IMR-90 (cell line): ENCODE measurements around the gene TGFB2. TPM values are rescaled to one million over a fixed set of nuclear protein-coding genes. Genes with fewer than 3 reads are reported as not detected.

ENCODE experiments used
- ATAC-seq: fragments of 200-7000 bp; cut with Tn5 transposase; 2 replicates; pipeline ENCODE4 v1.9.1; 2020; ENCODE audit warnings: low read depth, mild to moderate bottlenecking, moderate library complexity
- BruUV-seq: library from RNA; stranded (reverse); fragments of 400-500 nt; replicated peaks from 2 replicates; lab custom pipeline; 2021; lab: Mats Ljungman, UMichigan
- CTCF ChIA-PET: fragments of 300-600 bp; formaldehyde crosslinking; extraction: SDS; loops from one replicate; lab custom pipeline; 2021; ENCODE audit warnings: antibody characterized with exemption; lab: Yijun Ruan, JAX
- POLR2A ChIA-PET: fragments of 300-600 bp; sonication (Branson Sonifier 250); formaldehyde crosslinking; loops from one replicate; lab custom pipeline; 2022; ENCODE audit warnings: antibody characterized with exemption; ENCODE audit not compliant: unreplicated experiment; lab: Charles Lee
- DNase-seq: peaks from one replicate; pipeline ENCODE4 v3.0.0; 2013
- H2AFZ ChIP-seq: replicated peaks from 2 replicates; pipeline ENCODE3; 2013; ENCODE audit warnings: low read length, mild to moderate bottlenecking; ENCODE audit not compliant: poor library complexity
- H2AK5ac ChIP-seq: 2 replicates; pipeline ENCODE4 v1.6.1; 2013; ENCODE audit warnings: low read depth, low read length, inconsistent platforms
- H2AK9ac ChIP-seq: replicated peaks from 2 replicates; pipeline ENCODE3; 2013; ENCODE audit warnings: mild to moderate bottlenecking, low read depth, low read length, moderate library complexity; ENCODE audit not compliant: poor library complexity
- H2BK120ac ChIP-seq: 2 replicates; pipeline ENCODE4 v1.6.1; 2013; ENCODE audit warnings: low read depth, low read length, inconsistent platforms
- H2BK15ac ChIP-seq: 3 replicates; pipeline ENCODE4 v1.6.1; 2013; ENCODE audit warnings: low read depth, low read length, inconsistent platforms
- H2BK20ac ChIP-seq: 2 replicates; pipeline ENCODE4 v1.6.1; 2013; ENCODE audit warnings: low read depth, mild to moderate bottlenecking, inconsistent platforms, low read length, moderate library complexity
- H2BK5ac ChIP-seq: 2 replicates; pipeline ENCODE4 v1.6.1; 2013; ENCODE audit warnings: mild to moderate bottlenecking, low read depth, low read length, inconsistent platforms; ENCODE audit not compliant: poor library complexity, severe bottlenecking
- H3K14ac ChIP-seq: replicated peaks from 2 replicates; pipeline ENCODE4 v1.6.1; 2013; ENCODE audit warnings: low read depth, low read length, inconsistent platforms
- H3K18ac ChIP-seq: 2 replicates; pipeline ENCODE4 v1.6.1; 2013; ENCODE audit warnings: low read depth, low read length, control low read depth
- H3K23ac ChIP-seq: 2 replicates; pipeline ENCODE4 v1.6.1; 2013; ENCODE audit warnings: low read depth, low read length, inconsistent platforms
- H3K27ac ChIP-seq: 2 replicates; pipeline ENCODE4 v1.5.1; 2013; ENCODE audit warnings: mild to moderate bottlenecking, control low read depth, low read length; ENCODE audit not compliant: insufficient read depth
- H3K27me3 ChIP-seq: 2 replicates; pipeline ENCODE4 v1.6.1; 2013; ENCODE audit warnings: low read length; ENCODE audit not compliant: control insufficient read depth, insufficient read depth
- H3K36me3 ChIP-seq: 2 replicates; pipeline ENCODE4 v1.6.1; 2013; ENCODE audit warnings: low read length, mixed read lengths; ENCODE audit not compliant: control insufficient read depth, insufficient read depth
- H3K4ac ChIP-seq: 2 replicates; pipeline ENCODE4 v1.6.1; 2013; ENCODE audit warnings: low read depth, low read length, inconsistent platforms
- H3K4me1 ChIP-seq: 2 replicates; pipeline ENCODE4 v1.6.1; 2013; ENCODE audit warnings: low read length, mixed read lengths; ENCODE audit not compliant: control insufficient read depth, insufficient read depth
- H3K4me2 ChIP-seq: 2 replicates; pipeline ENCODE4 v1.6.1; 2013; ENCODE audit warnings: low read depth, mild to moderate bottlenecking, control low read depth, low read length, moderate library complexity
- H3K4me3 ChIP-seq: 2 replicates; pipeline ENCODE4 v1.5.1; 2013; ENCODE audit warnings: low read depth, mild to moderate bottlenecking, control low read depth, low read length, moderate library complexity; ENCODE audit not compliant: insufficient read depth
- H3K56ac ChIP-seq: 2 replicates; pipeline ENCODE4 v1.6.1; 2013; ENCODE audit warnings: low read length, inconsistent platforms; ENCODE audit not compliant: insufficient read depth; ENCODE audit errors: extremely low read depth
- H3K79me1 ChIP-seq, 2 experiments: 2 replicates each; pipeline ENCODE4 v1.6.1; 2013; ENCODE audit warnings: low read length in 2 of 2, inconsistent platforms in 1 of 2, low read depth in 1 of 2
- H3K9ac ChIP-seq: 2 replicates; pipeline ENCODE4 v1.6.1; 2013; ENCODE audit warnings: low read depth, low read length, control low read depth
- H3K9me1 ChIP-seq: 2 replicates; pipeline ENCODE4 v1.6.1; 2013; ENCODE audit warnings: low read length, inconsistent platforms; ENCODE audit not compliant: insufficient read depth
- H3K9me3 ChIP-seq: 2 replicates; pipeline ENCODE4 v1.6.1; 2013; ENCODE audit warnings: low read length; ENCODE audit not compliant: control insufficient read depth, insufficient read depth
- H4K20me1 ChIP-seq: 2 replicates; pipeline ENCODE4 v1.6.1; 2013; ENCODE audit warnings: low read length, inconsistent platforms; ENCODE audit not compliant: insufficient read depth
- H4K5ac ChIP-seq: 2 replicates; pipeline ENCODE4 v1.6.1; 2013; ENCODE audit warnings: mild to moderate bottlenecking, low read depth, low read length, control low read depth
- H4K8ac ChIP-seq, 2 experiments: 2 replicates each; pipeline ENCODE4 v1.6.1; 2013; ENCODE audit warnings: low read depth in 2 of 2, low read length in 2 of 2, control low read depth in 1 of 2, inconsistent platforms in 1 of 2
- H4K91ac ChIP-seq: 2 replicates; pipeline ENCODE4 v1.6.1; 2013; ENCODE audit warnings: low read depth, low read length, inconsistent platforms; ENCODE audit not compliant: insufficient read depth
- CEBPB ChIP-seq: IDR thresholded peaks from 2 replicates; pipeline ENCODE4 v1.6.1; 2012; ENCODE audit warnings: low read depth, low read length, improper control_type of control experiment
- ELK1 ChIP-seq: fragments of 150-350 bp; IDR thresholded peaks from 2 replicates; pipeline ENCODE4 v1.6.1; 2016; ENCODE audit warnings: low read depth, mild to moderate bottlenecking, low read length, moderate library complexity, borderline replicate concordance
- MAFK ChIP-seq: IDR thresholded peaks from 2 replicates; pipeline ENCODE4 v1.6.1; 2012; ENCODE audit warnings: low read depth, low read length, improper control_type of control experiment
- MAZ ChIP-seq: IDR thresholded peaks from 2 replicates; pipeline ENCODE4 v1.6.1; 2012; ENCODE audit warnings: low read depth, mild to moderate bottlenecking, low read length, improper control_type of control experiment, moderate library complexity, borderline replicate concordance
- RFX5 ChIP-seq: IDR thresholded peaks from 2 replicates; pipeline ENCODE4 v1.8.0; 2012; ENCODE audit warnings: low read depth, mild to moderate bottlenecking, low read length, moderate library complexity
- WGBS, 2 experiments: methylation state at CpG; one replicate each; pipeline versions ENCODE4 v1.1.5 to v1.1.7; 2013; ENCODE audit warnings: missing lambda C conversion rate in 2 of 2; ENCODE audit not compliant: insufficient read length in 1 of 2; ENCODE audit errors: extremely low coverage in 2 of 2; 5-methylcytosine and 5-hydroxymethylcytosine counted together
- dilution Hi-C: fragments of 300-500 bp; cut with HindIII; formaldehyde crosslinking; loops from one replicate; pipeline ENCODE4 v1.14.3; 2018; ENCODE audit warnings: low sequenced_read_pairs; ENCODE audit not compliant: unreplicated experiment
- in situ Hi-C: fragments of 300-500 bp; cut with MboI; formaldehyde crosslinking; loops from 3 replicates; pipeline ENCODE4 v1.14.3; 2019; ENCODE audit warnings: low sequenced_read_pairs, inconsistent platforms, mixed read lengths
- intact Hi-C: fragments of 100-400 bp; cut with micrococcal nuclease; formaldehyde crosslinking; loops from 2 replicates; pipeline ENCODE4 v1.10.0; 2022
- polyA plus RNA-seq, 3 experiments: library from polyadenylated mRNA; depleted of rRNA; stranded (reverse); fragments of >200 nt; gene quantifications; 2 replicates each; pipeline ENCODE4 v1.2.3, GENCODE V29; 2012; ENCODE audit warnings: low replicate concordance in 1 of 3
- total RNA-seq: library from RNA; depleted of rRNA; stranded (reverse); fragments of >200 nt; gene quantifications from 2 replicates; pipeline ENCODE4 v1.2.3, GENCODE V29; 2012

Gene TGFB2
- total and polyA plus RNA-seq, 2 of the 4 experiments (the other 2 are of a cell fraction) = 3.7 to 3.8 TPM

- H2AFZ ChIP-seq = no peak overlapping the region
- no peak overlapping the region for H4K5ac ChIP-seq
- no peak overlapping the region for H2BK20ac ChIP-seq
- no peak overlapping the region for H4K8ac ChIP-seq
- DNase-seq (no peak), ATAC-seq (no peak)
- ChIA-PET POLR2A (interaction anchor here (0.6 kb wide), 1 partner anchor 10 kb away, joined by 3 read pairs; no protein-coding TSS in a partner anchor), CTCF (no interaction called here)
- no peak overlapping the region for H3K14ac ChIP-seq
- no peak overlapping the region for H4K91ac ChIP-seq
- in situ Hi-C loops (loop anchor here (10.0 kb wide), 2 partner anchors 833 to 1043 kb away; partner anchors contain the start of gene LYPLAL1), intact Hi-C loops (loop anchor here (10.0 kb wide), 1 partner anchor 973 kb away; no protein-coding TSS in a partner anchor), dilution Hi-C loops (no loop called here)
- no peak overlapping the region for H2BK5ac ChIP-seq
- no peak overlapping the region for H2BK120ac ChIP-seq
- H2AK5ac ChIP-seq = no peak overlapping the region
- H3K18ac ChIP-seq = no peak overlapping the region
- H3K9ac ChIP-seq = no peak overlapping the region
- H3K9me1 ChIP-seq = no peaks in the 10 kb centered on the region
- H3K27ac ChIP-seq = no peak overlapping the region
- no peak overlapping the region for H3K23ac ChIP-seq
- TF ChIP-seq MAFK (no peak), ELK1 (no peak), RFX5 (no peak), CEBPB (no peak), MAZ (no peak)
- H3K79me1 ChIP-seq = peaks cover 0 to 5% of the 10 kb centered on the region in 2 experiments; a peak in 1 of 4 replicates
- H3K4me3 ChIP-seq = no peak overlapping the region
- no peak overlapping the region for H3K4me2 ChIP-seq
- no peaks in the 10 kb centered on the region for H3K27me3 ChIP-seq
- WGBS, 2 experiments = no CpG with 5 or more reads among the region's 4 CpGs
- H4K20me1 ChIP-seq = no peaks in the 10 kb centered on the region
- no peaks in the 10 kb centered on the region for H3K9me3 ChIP-seq
- no peak overlapping the region for H2AK9ac ChIP-seq
- BruUV-seq = no TSS peak
- no peaks in the 10 kb centered on the region for H3K4me1 ChIP-seq
- no peak overlapping the region for H3K56ac ChIP-seq
- H2BK15ac ChIP-seq = no peak overlapping the region
- H3K4ac ChIP-seq = no peak overlapping the region
- H3K36me3 ChIP-seq = no peaks in the 10 kb centered on the region
Measured at GRCh38 chr1:218342091-218342490, 3.0 kb upstream of the TGFB2 start.
